NCI-H2171 treated with DMSO at 0.1 percent for 48 hours (cell line): ENCODE measurements around the gene PLB1.
"Not testable (repeated sequence)": the region's sequence is repeated elsewhere in the genome, so short reads cannot be mapped to it uniquely, and the experiment has no call there.

Source experiments
- DNase-seq: peaks from one replicate; lab custom pipeline; 2025; lab: John Stamatoyannopoulos, UW

The PLB1 gene

DNA sequence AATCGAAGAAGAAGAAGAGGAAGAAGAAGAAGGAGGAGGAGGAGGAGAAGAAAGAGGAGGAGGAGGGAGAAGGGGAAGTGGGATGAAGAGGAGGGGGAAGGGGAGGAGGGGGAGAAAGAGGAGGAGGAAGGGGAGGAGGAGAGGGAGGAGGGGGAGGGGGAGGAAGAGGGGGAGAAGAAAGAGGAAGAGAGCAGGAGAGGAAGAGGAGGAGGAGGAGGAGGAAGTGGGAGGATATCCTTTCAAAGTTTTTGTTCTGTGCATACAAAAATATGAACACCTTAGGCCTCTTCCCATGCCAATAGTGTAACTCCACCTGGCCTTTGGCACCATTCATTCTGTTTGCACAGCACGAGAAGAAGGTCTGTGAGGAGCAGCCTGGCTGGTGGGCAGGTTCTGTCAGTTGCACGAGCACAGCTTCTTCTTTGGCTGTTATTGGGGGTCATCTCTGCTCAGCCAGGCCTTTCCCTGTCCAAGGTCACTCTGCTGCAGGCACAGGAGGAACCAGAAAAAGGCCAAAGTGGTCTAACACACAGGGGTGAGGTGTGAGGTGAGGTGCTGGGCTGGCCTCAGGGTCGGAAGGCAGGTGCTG, 25.8 kb upstream of the PLB1 start:
- no peak for DNase-seq

DNA sequence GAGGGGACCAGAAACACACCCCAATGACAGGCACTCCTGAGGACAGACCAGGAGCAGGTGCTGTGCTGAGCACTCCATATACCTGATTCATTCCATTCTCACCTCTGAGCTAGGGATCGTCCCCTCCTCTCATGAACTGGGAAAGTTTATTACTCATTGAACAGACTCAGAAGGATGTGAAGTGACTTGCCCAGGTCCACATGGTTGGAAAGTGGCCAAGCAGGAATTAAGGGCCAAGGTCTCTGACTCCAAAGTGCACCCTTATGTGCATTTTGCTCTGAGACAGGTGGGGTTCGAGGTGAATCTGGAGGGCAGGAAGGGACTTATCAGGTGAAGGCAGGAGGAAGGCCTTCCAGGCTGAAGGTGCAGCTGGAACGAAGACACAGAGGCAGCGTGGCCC, 25.1 kb upstream of the PLB1 start:
- no peak for DNase-seq

DNA sequence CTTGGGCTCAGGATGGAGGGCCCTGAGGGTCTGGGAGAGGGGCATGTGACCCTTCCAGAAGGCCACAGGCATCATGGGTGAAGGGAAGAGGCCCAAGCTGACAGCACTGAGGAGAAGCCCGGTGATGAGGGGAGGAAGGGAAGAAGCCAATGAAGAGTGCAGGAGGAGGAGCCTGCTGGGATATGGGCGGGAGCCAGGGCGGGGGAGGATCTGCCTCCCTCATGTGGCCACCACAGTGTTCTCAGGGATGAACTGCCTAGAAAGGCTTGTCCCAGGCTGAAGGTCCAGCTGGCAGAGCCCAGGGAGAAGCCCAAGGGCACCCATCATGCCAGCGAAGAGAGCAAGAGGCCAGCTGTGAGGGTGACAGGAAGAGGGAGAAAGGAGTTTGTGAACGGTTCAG, 24.6 kb upstream of the PLB1 start:
- DNase-seq: no peak

DNA sequence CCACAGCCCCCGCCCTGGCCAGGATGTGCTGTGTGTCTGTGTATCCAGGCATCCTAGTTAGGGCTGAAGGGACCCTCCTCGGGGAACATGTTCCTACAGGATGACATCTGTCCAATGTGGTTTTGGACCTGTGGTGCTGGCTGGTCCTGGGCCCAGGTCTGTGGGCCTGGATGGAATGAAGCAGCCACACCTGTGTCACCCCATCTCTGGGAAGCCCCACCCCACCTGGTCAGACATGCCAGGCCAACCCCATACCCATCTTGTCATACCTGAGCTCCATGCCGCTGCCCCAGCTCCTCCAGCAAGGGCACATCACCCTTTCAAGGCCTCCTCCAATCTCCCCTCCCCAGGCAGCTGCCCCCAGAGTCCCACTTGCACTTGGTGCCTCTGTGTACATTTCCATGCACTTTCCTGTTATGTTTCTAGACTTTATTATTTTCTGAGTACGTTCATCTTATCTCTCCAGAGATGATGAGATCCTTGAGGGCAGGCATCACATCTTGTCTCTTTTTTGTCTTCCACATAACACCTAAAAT, 24.1 kb upstream of the PLB1 start:
- DNase-seq: no peak

DNA sequence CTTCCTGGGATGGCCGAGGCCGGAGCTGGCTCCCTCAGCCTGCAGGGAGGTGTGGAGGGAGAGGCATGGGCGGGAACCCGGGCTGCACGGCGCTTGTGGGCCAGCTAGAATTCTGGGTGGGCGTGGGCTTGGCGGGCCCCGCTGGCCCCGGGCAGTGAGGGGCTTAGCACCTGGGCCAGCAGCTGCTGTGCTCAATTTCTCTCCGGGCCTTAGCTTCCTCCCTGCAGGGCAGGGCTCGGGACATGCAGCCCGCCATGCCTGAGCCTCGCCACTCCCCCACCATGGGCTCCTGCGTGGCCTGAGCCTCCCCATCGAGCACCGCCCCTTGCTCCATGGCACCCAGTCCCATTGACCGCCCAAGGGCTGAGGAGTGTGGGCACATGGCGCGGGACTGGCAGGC, 23.2 kb upstream of the PLB1 start:
- not testable (repeated sequence) for DNase-seq

DNA sequence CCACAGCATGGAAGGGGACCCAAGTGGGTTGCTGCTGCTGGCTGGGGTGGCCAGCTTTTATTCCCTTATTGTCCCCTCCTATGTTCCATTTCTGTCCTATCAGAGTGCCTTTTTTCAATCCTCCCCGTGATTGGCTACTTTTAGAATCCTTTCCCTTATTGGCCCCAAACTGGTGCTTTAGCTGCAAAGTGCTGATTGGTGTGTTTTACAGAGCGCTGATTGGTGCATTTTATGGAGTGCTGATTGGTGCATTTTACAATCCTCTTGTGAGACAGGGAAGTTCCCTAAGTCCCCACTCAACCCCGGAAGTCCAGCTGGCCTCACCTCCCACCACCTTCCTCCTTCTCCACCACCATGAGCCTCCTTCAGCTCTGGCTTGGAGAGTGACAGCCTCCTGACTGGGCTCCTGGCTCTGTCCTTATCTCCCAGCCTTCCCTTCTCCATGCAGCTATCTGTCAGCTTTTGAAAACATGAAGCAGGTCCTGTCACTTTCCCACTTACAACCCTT, 20.7 kb upstream of the PLB1 start:
- no peak for DNase-seq

DNA sequence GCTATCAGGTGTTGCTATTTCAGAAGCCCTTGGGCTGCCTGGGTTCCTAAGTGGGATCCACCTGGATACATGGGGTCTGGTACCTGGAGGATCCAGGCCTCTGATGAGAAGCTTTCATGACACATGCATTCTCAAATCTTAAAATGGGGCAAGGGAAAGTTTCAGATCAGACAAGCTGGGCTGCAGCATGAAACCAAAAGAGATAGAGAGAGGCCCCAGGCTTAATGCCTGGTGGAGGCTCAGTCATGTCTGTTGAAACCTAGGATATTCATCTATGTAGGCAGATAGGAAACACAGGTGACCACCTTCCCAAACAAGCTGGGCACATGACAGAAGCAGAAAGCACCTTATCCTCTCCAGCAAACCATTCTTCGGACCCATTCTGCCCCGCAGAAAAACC, 18.8 kb upstream of the PLB1 start:
- DNase-seq: no peak

DNA sequence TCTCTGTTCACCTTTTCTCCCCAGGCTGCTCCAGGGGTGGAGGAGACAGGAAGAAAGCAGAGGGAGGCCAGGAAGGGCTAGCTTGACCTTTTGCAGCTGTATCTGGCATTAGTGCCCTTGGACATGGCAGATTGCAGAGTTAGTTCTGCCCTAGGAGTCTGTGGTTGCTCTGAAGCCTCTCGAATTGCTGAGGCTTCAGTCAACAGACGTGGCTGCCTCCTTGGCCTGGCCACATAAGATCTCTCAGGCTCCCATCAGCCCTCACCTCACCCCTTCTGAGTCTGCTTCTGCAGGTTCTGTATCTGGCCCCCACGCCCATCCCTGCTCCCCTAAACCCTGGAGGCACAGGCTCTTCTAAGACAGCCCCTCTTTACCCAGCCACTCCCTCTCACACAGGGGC, 18.2 kb upstream of the PLB1 start:
- no peak for DNase-seq

DNA sequence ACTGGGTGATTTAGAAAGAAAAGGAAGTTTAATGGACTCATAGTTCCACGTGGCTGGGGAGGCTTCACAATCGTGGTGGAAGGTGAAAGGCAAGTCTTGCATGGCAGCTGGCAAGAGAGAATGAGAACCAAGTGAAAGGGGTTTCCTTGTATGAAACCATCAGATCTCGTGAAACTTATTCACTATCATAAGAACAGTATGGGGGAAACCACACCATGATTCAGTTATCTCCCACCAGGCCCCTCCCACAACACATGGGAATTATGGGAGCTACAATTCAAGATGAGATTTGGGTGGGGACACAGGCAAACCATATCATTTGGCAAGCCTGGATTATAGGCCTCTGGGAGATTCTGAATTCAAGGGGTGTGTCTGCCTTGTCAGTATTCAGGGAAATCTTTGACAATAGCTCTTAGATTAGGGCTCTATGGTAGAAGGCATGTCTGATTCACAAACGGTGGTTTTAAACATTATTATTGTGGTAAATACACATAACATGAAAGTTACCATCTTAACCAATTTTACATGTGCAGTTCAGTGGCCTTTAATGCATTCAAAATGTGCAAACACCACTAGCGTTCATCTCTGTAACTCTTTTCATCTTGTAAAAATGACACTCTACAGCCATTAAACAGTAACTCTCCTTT, 15.3 kb upstream of the PLB1 start:
- no peak for DNase-seq

DNA sequence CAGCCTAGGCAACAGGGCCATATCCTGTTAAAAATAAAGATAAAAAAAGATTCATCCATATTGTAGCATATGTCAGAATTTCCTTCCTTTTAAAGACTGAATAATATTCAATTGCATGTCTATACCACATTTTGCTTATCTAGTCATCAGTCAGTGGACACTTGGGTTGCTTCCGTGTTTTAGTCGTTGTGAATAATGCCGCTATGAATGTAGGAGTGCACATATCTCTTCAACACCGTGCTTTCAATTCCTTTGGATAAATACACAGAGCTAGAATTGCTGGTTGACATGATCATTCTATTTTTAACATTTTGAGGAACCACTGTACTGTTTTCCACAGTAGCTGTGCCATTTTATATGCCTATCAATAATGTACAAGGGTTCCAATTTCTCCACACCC, 14.0 kb upstream of the PLB1 start:
- no peak for DNase-seq

DNA sequence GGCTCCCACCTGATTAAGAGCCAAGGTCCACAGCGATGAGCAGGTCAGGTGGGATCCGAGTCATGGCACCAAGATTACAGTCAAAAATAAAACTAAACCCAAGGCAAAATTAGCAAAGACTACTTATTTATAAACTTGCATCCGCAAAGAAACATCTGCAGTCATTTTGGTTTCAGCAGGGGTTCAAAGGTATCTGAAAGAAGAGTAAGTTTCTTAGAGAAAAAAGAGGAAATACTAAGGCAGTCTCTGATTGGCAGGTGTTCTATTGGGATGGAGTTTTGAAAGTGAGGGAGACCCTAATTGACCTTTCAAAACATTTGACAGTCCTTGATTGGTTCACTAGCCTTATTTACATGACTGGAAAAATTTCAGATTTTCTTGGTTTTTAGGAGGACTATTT, 11.0 kb upstream of the PLB1 start:
- no peak for DNase-seq

DNA sequence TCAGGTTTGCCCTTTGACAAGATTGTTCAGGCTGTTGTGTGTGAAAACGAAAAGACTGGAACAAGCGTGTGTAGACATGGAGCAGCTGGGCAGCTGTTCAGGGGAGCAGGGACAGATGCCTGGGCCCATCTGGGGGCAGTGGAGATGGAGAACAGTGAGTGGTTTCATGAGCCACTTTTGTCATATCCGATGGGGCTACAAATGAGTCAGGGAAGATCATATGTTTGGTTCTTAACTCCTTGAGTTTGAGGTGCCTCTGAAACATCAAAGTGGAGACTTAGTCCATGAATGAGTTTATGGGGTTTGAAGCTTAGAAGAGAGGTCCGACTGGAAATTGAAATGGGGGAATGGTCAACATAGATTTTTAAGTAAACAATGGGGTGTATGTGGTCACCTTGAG, 9.3 kb upstream of the PLB1 start:
- no peak for DNase-seq

DNA sequence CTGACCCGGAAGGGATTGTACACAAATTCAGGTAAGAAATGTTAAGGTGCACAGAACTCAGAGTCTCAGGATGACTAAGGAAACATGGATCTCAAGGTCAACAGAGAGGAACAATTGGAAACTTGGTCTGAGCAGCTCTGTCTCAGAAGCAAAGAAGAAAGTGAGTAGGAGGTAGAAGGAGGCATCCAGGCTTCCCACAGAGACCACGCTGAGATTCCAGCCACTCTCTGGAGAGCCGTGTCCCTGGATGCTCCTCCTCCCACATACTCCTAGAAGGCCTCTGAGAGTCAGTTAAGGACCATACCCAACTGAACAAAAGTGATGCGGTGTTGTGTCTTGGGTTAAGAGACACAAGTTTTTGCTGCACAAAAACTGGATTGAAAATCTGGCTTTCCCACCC, 8.6 kb upstream of the PLB1 start:
- DNase-seq: no peak

DNA sequence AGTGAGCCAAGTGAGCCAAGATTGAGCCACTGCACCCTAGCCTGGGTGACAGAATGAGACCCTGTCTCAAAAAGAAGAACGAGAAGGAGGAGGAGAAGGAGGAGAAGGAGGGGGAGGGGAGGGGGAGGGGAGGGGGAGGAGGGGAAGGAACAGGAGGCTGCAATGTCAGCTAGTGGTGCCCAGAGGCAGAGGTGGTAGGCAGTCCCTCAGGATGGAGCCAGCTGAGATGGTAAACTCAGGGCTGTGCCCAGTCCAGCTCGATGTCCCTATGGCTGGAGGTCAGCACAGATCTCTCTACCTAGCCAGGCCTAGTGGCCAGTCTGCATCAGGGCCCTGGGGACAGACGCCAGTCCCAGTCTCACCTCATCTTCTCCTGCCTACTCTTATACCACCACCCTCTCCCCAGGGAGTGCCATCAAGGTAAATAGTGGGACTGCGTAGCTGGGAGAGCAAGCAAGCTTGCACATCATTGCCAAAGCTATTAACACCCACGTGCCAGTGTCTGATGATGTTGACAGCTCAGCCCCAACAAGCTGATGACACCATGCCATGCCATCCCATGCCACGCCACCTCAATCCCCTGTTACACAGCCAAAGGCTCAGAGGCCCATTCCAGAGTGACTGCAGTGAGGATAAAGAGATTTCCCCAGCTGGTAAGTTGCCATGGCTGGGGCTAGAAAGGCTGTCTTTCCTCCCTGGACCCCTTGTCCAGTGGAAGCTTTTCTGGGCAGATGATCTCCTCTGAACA, 7.6 kb upstream of the PLB1 start:
- no peak for DNase-seq

DNA sequence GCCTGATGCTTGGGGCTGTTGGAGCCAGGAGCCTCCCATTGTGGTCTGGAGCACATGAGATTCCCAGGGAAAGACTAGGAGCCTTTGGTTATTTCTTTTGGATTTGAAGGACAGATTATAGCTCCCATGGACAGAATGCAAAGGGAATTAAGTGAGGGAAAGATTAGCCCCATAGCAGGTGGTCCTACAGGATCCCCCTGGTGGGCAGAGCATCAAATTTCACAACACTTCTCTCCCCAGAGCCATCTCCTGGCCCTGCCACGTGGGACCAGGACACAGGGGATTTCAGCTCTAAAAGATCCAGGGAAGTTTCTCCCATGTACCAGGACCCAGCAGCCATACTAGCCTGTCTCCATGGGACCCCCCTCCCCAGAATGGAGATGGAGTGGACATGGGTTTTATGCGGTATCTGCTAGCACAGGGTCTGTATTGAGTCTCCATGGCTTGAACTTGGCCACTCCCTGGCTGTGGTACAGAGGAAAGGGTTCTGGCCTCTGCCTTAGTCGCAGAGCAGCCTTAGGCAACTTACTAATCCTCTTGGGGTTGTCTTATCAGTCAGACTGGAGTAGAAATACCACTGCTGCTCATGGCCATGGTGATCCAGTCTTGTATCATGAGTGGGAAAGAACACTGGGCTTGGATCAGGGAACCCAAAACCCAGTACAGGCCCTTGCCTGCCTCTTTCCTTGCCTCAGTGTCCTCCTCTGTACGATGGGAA, 6.8 kb upstream of the PLB1 start:
- DNase-seq: no peak

DNA sequence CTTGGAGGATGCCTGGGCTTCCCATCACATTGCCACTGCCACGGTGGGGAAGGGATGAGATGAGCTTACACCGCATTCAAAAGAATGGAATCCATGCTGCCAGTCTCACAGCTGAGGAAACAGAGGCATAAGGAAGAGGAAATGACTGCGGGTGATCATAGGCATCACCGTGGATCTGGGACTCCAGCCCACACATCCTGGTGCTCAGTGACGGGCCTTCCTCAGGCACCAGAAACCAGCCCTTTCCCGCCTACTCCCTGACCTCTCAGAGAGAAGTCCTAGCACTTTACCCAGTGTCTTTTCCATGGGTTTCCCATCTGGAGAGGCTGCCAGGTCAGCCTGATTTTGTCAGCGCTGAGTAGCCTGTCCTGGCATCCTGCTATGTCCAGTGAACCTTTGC, 5.3 kb upstream of the PLB1 start:
- DNase-seq: no peak

DNA sequence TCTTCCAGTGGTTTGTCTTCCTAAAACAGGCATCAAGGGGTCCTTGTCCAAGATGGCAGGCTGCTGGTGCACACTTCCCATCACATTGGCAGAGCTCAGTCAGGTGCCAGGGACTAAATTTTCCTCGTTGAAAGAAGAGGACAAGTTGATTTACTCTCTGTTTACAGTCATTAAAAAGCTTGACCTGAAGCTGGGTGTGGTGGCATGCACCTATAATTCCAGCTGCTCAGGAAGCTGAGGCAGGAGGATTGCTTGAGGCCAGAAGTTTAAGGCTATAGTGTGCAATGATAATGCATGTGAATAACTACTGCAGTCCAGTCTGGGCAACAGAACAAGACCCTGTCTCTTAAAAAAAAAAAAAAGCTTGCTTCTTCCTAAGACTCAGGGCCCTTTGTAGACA, 3.6 kb upstream of the PLB1 start:
- DNase-seq: no peak

DNA sequence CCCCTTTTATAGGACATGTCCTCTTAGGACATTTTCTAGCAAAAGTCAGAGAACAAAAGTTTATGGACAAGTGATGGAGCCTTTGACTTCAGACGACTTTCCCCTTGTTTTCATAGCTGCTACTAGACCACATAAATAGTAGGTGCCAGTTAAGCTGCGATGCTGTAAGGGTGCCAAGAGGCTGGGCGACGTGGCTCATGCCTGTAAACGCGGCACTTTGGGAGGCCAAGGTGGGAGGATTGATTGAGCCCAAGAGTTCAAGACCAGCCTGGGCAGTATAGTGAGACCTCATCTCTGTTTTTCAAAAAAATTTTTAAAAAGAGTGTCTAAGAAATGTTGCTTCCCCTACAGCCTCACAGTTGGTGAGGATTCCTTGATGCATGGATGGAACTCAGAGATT, 2.2 kb upstream of the PLB1 start:
- DNase-seq: no peak

DNA sequence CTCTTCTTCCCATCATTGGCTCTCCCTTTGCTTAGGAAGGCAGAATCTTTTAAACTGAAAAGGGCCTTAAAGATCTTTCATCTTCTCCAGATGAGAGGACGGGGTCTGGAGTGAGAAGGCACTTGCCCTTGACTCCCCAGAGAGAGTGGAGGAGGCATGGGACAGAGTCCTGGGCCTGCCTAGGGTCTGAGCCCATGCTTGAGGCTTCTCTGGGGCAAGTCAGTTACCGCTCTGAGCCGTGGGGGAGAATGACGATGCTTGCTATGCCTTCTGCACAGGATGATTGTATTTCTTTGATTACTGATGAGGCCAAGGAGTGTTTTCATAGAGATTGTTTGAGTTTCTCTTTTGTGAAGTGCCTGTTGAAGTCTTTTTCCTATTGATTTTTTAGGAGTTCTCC, 921 bp downstream of the PLB1 start:
- no peak for DNase-seq

DNA sequence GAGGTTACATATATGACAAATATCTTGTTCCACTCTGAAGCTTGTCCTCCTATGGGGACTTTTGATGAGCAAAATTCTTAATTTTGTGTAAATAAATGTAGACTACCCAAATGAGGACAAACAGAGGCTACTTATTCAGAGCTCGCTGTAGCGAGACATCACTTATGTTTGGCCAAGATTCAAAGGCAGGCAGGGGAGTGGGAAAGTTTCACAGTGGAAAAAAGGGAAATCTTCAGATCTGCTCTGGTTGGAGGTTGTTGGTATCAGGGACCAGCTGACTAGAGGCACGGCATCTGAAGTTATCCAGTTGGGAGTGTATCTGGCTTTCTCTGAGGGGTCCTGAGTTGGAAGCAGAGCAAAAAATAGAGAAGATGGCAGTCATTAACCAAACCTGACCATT, 1.3 kb downstream of the PLB1 start:
- DNase-seq: no peak

DNA sequence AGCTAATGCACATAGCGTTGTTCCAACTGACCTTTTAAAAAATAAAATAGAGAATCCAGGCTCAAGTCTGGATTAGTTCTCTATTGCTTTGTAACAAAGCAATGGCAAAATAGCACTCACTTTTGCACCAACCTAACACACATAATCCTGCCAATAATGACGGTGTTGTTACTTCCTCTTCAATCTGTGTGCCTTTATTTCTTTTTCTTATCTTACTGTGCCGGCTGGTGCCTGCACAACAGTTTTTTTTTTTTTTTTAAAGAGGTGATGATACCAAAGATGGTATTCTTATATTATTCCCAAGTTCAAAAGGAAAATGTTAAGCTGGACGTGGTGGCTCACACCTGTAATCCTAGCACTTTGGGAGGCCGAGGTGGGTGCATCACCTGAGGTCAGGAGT, 3.4 kb downstream of the PLB1 start:
- DNase-seq: no peak

DNA sequence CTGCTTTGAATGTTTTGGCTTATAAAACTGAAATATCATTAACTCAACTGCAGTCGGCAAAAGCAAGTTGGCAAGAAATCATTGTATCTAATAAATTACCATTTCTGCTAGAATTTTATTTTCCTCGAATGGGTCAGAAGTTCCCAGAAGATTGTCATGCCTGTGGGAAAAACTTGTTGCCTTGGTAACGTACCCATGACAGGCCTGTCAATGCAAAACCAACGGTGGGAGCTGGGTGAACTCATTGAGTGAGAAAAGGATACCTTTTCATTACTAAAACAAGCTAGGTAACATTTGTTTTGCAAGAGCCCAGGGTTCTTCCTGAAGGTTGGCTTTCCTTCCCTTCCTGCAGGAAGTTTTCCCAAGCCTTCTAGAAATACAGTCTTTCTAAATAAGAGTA, 9.5 kb downstream of the PLB1 start:
- DNase-seq: no peak
